ENCODE data around the gene HPS4. TPM values are rescaled to one million over a fixed set of nuclear protein-coding genes. Genes with fewer than 3 reads are reported as not detected.

Gene HPS4
- total RNA-seq, 1 experiment from 2014 or later = 21.2 TPM

DNA sequence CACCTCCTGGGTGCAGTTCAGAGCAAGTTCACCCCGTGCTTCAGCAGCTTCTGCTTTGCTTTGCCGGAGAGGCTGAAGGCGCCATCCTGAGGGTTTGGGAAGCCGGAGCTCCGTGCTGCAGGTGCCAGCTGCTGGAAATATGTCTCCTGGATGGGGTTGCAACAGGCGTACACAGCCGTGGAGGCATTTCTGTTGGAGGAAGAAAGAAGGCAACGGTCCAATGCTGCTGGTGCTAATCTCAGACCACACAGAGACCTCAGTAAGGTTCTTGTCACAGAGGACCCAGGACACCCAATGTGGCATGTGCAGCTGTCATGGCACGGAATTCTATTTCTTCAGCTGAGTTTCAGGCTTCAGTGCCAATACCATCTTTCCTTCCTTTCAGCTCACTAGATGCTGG lies 30.4 kb downstream of the HPS4 start:
- TF ChIP-seq, protein P1, sequence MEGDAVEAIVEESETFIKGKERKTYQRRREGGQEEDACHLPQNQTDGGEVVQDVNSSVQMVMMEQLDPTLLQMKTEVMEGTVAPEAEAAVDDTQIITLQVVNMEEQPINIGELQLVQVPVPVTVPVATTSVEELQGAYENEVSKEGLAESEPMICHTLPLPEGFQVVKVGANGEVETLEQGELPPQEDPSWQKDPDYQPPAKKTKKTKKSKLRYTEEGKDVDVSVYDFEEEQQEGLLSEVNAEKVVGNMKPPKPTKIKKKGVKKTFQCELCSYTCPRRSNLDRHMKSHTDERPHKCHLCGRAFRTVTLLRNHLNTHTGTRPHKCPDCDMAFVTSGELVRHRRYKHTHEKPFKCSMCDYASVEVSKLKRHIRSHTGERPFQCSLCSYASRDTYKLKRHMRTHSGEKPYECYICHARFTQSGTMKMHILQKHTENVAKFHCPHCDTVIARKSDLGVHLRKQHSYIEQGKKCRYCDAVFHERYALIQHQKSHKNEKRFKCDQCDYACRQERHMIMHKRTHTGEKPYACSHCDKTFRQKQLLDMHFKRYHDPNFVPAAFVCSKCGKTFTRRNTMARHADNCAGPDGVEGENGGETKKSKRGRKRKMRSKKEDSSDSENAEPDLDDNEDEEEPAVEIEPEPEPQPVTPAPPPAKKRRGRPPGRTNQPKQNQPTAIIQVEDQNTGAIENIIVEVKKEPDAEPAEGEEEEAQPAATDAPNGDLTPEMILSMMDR (conservative IDR thresholded peaks at IDR 0.05) = no peak
- TF ChIP-seq EZH2 (IDR thresholded peaks at IDR 0.05; ENCODE audit: low read depth) = no peak
- Histone ChIP-seq H3K4me2 (no peak overlapping the region), H3K27me3 (ENCODE audit: insufficient read depth, low read depth) (no peaks in the 10 kb centered on the region), H3K4me1 (replicated peaks; ENCODE audit: insufficient read depth) (no peaks in the 10 kb centered on the region), H3K9me3 (ENCODE audit: insufficient read depth, low read depth) (no peaks in the 10 kb centered on the region), H3K4me3 (no peak overlapping the region), H3K27ac (no peak overlapping the region), H3K79me2 (ENCODE audit: low read depth) (no peaks in the 10 kb centered on the region), H3F3A (ENCODE audit: insufficient read depth, low read depth) (no peaks in the 10 kb centered on the region), H2AFZ (no peak overlapping the region), H4K20me1 (ENCODE audit: insufficient read depth) (no peaks in the 10 kb centered on the region), H3K36me3 (ENCODE audit: low read depth) (no peaks in the 10 kb centered on the region; the same call in 1 of the 2 replicates), H3K9me2 (ENCODE audit: insufficient read depth) (no peaks in the 10 kb centered on the region)
- POLR2A ChIA-PET (ENCODE audit: unreplicated experiment) = no interaction called here
- no peak for DNase-seq
- CTCF ChIA-PET = no interaction called here
- BruUV-seq (replicated peaks) = no TSS peak
- intact Hi-C loops (cut with micrococcal nuclease; ENCODE audit: unreplicated experiment) = no loop called here

DNA sequence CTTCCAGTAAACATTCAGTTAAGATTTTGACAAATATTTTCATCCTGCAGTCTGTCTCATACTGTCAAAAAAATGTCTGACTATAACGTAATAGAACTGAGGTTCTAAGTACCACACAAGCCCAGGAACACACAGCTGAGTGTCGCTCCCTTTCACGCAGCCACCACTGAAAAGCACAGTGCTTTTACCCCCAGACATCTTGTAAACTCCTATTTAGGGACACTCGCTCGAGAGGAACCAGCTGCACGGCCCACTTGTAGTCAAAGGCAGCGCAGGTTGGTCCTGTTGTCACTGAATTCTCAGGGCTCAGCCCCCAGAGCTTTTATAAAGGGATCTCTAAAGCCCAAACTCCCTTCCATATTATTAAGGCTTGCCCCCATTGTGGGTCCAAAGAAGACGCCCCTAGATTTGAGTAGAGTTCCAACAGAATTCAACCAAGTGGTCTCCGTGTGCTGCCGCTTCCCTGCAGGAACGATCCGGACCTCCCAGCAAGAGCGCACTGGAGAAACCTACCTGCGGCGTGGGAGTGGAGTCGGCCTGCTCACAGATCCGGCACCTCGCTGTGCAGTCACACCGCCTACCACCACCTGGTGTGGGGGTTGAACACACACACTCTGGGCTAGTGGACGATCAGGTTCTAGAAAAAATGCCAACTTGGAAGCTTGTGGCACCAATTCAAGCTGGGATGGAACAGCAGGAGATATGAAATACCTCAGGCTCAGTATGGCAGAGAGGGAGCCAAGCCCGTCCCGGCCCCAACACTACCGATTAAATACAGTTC lies 31.2 kb downstream of the HPS4 start:
- no peaks in the 10 kb centered on the region for H3K79me2 ChIP-seq (ENCODE audit: low read depth)
- DNase-seq = no peak
- no peaks in the 10 kb centered on the region for H4K20me1 ChIP-seq (ENCODE audit: insufficient read depth)
- ChIA-PET CTCF (no interaction called here), POLR2A (ENCODE audit: unreplicated experiment) (no interaction called here)
- no peaks in the 10 kb centered on the region for H3F3A ChIP-seq (ENCODE audit: insufficient read depth, low read depth)
- no peak overlapping the region for H3K4me2 ChIP-seq
- no TSS peak for BruUV-seq (replicated peaks)
- no peak overlapping the region for H3K4me3 ChIP-seq
- H3K27ac ChIP-seq = no peak overlapping the region
- H3K9me3 ChIP-seq (ENCODE audit: insufficient read depth, low read depth) = no peaks in the 10 kb centered on the region
- no peaks in the 10 kb centered on the region for H3K27me3 ChIP-seq (ENCODE audit: insufficient read depth, low read depth)
- intact Hi-C loops (cut with micrococcal nuclease; ENCODE audit: unreplicated experiment) = no loop called here
- H3K9me2 ChIP-seq (ENCODE audit: insufficient read depth) = no peaks in the 10 kb centered on the region
- H3K4me1 ChIP-seq (replicated peaks; ENCODE audit: insufficient read depth) = no peaks in the 10 kb centered on the region
- no peak overlapping the region for H2AFZ ChIP-seq
- no peaks in the 10 kb centered on the region for H3K36me3 ChIP-seq (ENCODE audit: low read depth)
- TF ChIP-seq, protein P1 (conservative IDR thresholded peaks at IDR 0.05) = no peak

DNA sequence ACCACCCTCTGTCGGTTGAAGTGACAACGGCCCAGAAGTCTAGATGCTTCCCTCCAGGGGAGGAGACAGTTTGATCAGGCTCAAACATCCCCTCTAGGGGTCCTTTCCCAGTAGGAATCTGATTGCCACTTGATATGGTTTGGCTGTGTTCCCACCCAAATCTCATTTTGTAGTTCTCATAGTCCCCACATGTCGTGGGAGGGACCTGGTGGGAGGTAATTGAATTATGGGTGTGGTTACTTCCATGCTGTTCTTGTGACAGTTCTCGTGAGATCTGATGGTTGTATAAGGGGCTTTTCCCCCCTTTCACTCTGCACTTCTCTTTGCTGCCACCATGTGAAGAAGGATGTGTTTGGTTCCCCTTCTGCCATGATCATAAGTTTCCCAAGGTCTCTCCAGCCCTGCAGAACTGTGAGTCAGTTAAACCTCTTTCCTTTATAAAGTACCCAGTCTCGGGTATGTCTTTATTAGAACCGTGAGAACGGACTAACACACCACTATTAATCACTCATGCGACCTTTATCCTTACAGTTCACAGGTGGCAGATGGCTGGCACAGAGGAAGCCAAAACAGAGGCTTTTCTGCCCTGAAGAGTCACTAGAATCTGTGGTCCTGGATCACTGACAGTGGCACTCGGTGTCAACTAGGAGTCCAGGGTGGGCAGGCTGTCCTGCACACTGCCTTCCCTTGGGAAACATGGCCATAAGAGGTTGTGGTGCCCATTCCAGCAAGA lies 33.0 kb downstream of the HPS4 start:
- no peaks in the 10 kb centered on the region for H3K27me3 ChIP-seq (ENCODE audit: insufficient read depth, low read depth)
- H3K36me3 ChIP-seq (ENCODE audit: low read depth) = no peaks in the 10 kb centered on the region
- DNase-seq = no peak
- CTCF ChIA-PET = no interaction called here
- no peak overlapping the region for H2AFZ ChIP-seq
- no peaks in the 10 kb centered on the region for H3K9me3 ChIP-seq (ENCODE audit: insufficient read depth, low read depth)
- no peak overlapping the region for H3K4me3 ChIP-seq
- BruUV-seq (replicated peaks) = no TSS peak
- TF ChIP-seq, protein P1 (conservative IDR thresholded peaks at IDR 0.05) = no peak
- TF ChIP-seq EZH2 (IDR thresholded peaks at IDR 0.05; ENCODE audit: low read depth) = no peak
- H3K4me1 ChIP-seq (replicated peaks; ENCODE audit: insufficient read depth) = no peaks in the 10 kb centered on the region
- no peaks in the 10 kb centered on the region for H3K9me2 ChIP-seq (ENCODE audit: insufficient read depth)
- H4K20me1 ChIP-seq (ENCODE audit: insufficient read depth) = no peaks in the 10 kb centered on the region
- no peaks in the 10 kb centered on the region for H3F3A ChIP-seq (ENCODE audit: insufficient read depth, low read depth)
- no peak overlapping the region for H3K27ac ChIP-seq
- intact Hi-C loops (cut with micrococcal nuclease; ENCODE audit: unreplicated experiment) = no loop called here
- H3K4me2 ChIP-seq = no peak overlapping the region
- H3K79me2 ChIP-seq (ENCODE audit: low read depth) = no peaks in the 10 kb centered on the region
- POLR2A ChIA-PET (ENCODE audit: unreplicated experiment) = no interaction called here

All from PC-9 (cell line).